Activated gamma-delta T cell (primary cell): ENCODE measurements around the gene RPL34.
"Not testable (repeated sequence)": the region's sequence is repeated elsewhere in the genome, so short reads cannot be mapped to it uniquely, and the experiment has no call there.

Source experiments
- DNase-seq: peaks from one replicate; lab custom pipeline; 2025; lab: John Stamatoyannopoulos, UW
- total RNA-seq, 2 donors: gene quantifications; one replicate each; lab custom pipeline; 2026; lab: John Stamatoyannopoulos, UW

Gene RPL34
- 610 to 722 reads per million in 2 donors for total RNA-seq

- peak; percentile 73 for DNase-seq
These were observed at the start of gene RPL34 for GRCh38 chr4:108620101-108620932. TSS of gene RPL34 (plus strand) at chr4:108620576. CDS start at chr4:108621960, 1,384 bp downstream.

- DNase-seq: no peak
These were observed 49.3 kb upstream of the RPL34 start for GRCh38 chr4:108570993-108571569.

GRCh38 chr4:108574402-108574801 is 46.0 kb upstream of the RPL34 start:
- no peak for DNase-seq

DNA sequence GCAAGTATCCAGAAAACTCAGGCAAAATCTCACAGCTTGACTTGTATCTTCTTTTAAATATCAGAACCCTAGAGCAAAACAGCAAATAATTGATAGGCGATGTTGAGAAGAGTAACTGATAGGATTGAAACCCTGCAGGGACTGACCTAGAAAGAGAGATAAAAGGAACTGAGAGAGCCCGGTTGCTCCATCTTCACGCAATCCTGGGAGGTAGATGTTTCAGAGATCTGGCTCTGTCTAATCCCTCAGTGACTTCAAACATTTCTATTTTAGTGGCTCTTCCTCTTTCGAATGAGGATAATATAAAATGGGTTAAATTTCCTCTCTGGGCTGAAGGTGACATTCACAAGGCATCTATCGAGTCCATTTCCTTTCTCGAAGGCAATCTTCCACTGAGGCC is 39.3 kb upstream of the RPL34 start:
- no peak for DNase-seq

DNA sequence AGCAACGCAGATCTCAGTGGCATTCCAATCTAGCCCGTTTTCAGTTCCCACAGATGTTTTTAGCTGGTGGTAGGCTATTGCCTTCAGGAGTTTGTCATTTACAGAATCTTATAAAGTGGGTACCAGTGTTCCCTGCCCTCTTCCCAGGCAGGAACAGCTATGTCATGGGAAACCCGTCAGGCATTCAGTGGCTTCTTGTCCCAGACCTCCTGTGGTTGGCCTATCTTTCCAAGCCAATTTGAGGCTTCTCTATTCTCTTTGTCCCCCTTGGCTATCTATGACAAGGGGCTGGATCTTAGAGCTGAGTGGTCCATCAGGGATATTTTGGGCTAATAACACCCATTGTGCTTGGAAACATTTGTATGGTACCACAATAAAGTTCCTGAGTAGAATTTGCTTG is 33.6 kb upstream of the RPL34 start:
- DNase-seq: no peak

- DNase-seq: no peak
These were observed 31.5 kb upstream of the RPL34 start for GRCh38 chr4:108588878-108589277.

GRCh38 chr4:108589961-108590360 is 30.4 kb upstream of the RPL34 start:
- DNase-seq: no peak

DNA sequence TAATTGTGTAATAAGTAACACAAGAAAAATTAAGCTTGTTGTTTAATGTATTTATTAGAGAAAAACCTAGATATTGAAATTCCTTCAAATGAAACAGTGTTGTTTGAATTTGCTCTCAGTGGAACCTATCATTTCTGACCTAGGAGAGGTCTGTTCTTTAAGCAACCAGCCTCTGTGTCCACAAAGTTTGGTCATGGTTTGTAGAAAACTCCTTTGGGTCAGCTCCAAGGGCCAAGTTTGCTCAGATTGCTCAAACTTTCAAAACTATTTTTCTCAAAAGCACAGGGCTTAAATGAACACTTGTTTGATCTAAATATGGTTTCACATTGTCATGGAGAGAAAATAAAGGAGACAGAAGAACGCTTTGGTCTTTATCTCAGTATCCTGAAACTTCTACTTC is 29.6 kb upstream of the RPL34 start:
- no peak for DNase-seq

GRCh38 chr4:108592674-108592986 is 27.7 kb upstream of the RPL34 start:
- DNase-seq: no peak

- not testable (repeated sequence) for DNase-seq
These were observed 26.1 kb upstream of the RPL34 start for GRCh38 chr4:108594296-108594695.

GRCh38 chr4:108596344-108596743 is 24.0 kb upstream of the RPL34 start:
- no peak for DNase-seq

GRCh38 chr4:108601106-108601505 is 19.3 kb upstream of the RPL34 start:
- DNase-seq: no peak

- no peak for DNase-seq
These were observed 18.8 kb upstream of the RPL34 start for GRCh38 chr4:108601532-108601931.

GRCh38 chr4:108602163-108602562 is 18.2 kb upstream of the RPL34 start:
- DNase-seq: no peak

DNA sequence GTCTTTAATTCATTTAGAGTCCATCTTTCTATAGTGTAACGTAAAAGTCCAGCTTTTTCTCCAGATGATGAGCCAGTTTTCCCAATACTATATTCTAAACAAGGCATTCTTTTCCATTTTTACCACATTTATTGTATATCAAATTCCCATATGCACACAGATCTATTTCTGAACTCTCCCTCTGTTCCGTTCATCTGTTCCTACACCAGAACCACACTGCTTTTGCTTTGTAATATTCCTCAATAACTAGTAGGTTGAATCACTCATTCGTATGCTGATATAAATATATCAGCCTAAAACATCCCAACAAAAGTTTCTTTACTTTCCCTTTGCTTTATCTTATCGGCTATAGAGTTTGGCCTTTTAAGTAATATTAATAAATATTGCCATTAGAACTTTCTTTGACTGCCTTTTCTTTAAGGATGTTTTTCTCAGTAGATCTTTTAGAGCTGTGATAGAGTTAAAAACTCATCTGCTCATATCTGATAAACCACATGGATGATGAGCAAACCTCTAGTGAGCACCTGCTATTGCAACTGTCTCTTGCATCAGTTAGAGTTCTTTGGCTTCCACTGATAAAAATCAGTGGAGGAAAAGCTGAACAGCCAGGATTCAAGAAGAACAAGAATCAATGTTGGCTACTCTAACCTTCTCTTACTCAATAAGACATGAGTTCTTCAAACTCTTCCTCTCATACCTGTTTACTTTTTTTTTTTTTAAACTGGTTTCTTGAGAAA is 13.1 kb upstream of the RPL34 start:
- no peak for DNase-seq

- DNase-seq: no peak
These were observed 9.0 kb upstream of the RPL34 start for GRCh38 chr4:108611365-108611764.

GRCh38 chr4:108612365-108612764 is 8.0 kb upstream of the RPL34 start:
- DNase-seq: no peak

DNA sequence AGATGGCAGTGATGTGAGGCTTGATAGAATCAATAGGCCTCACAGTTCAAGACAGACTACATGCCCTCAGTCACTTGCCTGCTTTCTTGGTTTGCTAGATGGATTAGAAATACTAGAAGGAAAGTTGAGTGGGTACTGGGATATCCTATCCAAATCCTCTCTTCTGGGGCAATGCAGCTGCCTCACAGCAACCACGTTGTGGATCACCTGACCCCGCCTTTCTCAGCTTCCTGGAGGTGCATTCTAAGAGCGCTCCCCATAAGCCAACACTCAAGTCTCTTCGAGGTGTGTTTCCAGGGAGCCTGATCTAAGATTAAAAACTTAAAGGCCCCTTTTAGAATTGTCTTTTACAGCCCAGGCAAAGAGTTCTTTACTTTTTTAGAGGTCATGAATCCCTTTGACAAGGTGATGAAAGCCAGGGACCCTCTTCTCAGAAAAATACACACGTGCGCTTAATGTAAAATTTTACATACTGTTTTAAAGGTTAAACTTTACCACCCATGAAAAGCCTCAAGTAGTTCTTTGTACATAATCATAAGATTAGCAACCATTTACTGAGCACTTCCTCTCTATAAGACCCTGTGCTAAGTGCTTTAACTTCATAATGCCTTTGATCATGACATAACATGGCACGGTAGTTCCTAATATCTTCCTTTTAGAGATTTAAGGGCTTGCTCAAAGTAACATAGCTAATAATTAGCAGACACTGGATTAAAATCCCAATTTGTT is 840 bp upstream of the RPL34 start:
- DNase-seq: no peak

- no peak for DNase-seq
These were observed 843 bp downstream of the RPL34 start for GRCh38 chr4:108620933-108621905.

DNA sequence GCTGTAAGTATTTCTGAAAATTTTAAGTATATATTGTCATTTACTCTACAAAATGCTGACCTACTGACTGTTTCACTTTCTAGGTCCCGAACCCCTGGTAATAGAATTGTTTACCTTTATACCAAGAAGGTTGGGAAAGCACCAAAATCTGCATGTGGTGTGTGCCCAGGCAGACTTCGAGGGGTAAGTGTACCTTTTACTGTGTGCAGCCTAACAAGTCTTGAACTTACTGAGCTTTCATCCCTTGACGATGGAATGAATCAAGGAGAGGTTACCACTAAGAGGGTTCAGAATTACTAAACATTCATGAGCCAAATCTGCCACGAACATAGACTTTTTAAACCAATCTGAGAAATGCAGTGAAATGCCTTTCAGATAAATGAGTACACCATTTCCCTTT is 1.6 kb downstream of the RPL34 start:
- DNase-seq: no peak

- DNase-seq: no peak
These were observed 2.5 kb downstream of the RPL34 start for GRCh38 chr4:108622828-108623227.
